GM21526 (cell line): ENCODE data around the gene FN3K.
"Not testable (repeated sequence)": the region's sequence is repeated elsewhere in the genome, so short reads cannot be mapped to it uniquely, and the experiment has no call there.

Experiments
- ATAC-seq: cut with Tn5 transposase; IDR thresholded peaks from one replicate; pipeline ENCODE4 v1.9.1; 2021; ENCODE audit warnings: moderate library complexity; ENCODE audit not compliant: unreplicated experiment, low FRiP score

FN3K gene

DNA sequence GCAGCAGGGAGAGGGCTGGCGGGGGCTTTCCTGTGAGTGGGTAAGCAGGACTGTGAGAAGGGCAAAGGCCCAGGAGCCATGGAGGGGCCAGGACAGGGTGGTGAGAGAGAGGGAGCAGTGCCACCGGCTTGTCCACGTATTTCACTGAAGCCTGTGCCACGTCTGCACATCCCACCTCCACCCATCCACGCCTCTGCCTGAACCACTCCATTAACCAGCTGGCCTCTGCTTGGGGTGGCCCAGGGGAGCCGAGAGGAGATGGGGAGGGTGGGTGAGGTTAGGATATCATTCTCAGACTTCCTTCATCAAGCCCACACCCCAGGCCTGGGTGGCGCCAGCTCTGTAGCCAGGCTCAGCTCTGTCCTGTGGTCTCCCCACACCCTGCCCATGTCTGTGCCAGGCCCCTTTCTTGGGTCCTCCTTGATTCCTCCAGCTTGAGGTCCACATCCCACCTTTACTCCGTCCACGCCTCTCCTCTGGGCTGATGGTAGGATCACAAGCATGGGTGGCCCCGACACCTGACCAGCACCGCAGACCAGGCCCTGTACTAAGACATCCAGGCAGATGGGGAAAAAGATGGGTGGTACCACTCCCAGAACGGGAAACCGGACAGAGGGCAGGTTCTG lies 3.2 kb upstream of the FN3K start:
- no peak for ATAC-seq

DNA sequence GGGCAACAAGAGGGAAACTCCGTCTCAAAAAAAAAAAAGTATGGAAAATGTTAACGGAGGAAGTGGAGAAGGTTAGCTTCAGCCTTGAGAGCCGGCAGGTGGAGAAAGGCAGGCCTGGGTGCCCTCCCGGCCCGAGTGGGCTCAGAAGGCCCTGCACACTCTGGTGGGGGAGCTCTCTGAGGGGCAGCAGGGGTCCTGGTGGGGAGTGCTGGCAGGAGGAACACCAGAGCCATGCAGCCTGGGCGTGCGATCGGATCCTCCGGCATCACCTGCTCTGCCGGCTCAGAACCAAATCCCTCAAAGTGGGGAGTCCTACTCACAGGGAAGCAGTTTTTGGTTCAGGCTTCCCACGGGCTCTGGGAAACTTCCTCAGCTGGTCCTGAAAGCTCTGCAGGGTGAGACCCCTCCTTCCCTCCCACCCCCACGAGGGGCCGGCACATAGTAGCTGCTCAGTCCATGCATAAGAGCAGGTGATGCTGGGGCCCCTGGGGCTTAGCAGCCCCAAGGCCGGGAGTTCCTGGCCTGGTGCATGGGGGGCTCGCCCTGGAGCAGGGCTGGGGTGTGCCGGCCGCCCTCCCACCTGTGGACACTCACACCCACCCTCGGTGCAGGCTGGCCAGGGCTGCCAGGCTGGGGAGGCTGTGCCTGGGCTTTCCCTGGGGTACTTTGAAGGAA lies 1.2 kb downstream of the FN3K start:
- ATAC-seq = no peak

DNA sequence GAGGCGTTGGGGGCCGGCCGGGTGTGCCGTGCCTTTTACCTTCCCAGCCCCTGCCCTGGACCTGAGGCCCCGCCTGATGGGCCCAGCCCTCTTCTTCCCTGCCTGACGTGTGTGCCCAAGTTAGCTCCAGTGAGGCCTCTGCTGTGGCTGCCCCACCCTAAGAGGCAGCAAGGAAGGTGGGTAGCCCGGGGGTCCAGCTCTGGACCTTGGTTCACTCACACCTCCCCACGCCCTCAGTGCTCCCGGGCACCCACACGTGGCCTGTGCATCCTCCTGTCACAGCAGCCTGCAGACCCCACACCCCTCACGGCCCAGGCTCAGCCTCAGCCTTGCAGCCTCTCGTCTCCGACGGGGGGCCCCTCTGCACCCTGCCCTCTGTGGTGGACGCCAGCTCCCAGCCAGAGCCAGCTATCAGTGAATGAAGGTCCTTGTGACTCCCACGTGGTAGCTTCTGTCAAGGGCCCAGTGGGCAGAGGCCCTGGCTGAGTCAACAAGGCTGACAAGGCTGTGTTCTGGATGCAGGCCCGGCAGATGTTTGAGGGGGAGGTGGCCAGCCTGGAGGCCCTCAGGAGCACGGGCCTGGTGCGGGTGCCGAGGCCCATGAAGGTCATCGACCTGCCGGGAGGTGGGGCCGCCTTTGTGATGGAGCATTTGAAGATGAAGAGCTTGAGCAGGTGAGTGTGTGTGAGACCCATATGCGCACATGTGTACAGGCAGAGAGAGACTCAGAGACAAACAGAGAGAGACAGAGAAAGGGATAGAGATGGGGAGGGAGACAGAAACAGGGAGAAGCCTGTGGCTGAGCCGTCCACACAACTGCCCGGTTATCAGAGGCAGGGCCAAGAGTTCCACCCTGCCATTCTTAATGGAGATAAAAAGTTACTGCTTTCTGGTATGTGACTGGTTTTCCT lies 2.8 kb downstream of the FN3K start:
- ATAC-seq = no peak

DNA sequence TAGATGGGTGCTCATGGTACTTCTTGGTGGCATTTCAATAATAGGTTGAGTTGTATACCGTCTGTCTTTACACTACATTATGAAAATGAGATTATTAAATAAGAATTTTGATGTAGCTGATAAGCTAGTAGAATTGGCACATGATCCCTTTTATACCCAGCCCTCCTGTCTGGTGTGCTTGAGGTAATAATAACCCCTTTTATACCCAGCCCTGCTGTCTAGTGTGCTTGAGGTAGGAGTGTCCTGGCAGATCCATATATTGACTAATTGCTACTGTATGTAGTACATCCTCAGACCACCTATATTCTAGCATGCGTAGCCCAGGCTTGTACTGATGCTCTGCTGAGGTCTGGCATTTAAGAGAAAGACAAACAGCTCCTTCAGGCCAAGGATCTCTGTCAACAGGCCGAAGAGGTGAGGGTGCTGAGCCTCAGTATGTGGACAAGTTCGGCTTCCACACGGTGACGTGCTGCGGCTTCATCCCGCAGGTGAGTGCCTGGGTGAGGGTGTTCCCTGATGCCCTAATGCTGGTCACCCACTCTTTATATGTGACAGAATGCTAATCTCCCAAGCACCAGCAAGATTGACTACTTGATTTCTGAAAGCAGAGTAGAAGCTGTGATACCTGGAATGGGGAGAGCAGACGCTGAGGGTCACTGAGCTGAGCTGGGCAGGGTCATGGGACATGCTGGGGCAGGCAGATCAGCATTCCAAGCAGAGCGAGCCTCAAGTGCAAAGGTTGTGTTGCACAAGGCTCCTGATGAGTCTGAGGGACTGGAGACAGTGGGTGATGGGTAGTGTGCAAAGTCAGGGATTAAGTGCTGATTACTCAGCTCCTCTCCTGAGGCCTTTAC lies 5.7 kb downstream of the FN3K start:
- no peak for ATAC-seq

DNA sequence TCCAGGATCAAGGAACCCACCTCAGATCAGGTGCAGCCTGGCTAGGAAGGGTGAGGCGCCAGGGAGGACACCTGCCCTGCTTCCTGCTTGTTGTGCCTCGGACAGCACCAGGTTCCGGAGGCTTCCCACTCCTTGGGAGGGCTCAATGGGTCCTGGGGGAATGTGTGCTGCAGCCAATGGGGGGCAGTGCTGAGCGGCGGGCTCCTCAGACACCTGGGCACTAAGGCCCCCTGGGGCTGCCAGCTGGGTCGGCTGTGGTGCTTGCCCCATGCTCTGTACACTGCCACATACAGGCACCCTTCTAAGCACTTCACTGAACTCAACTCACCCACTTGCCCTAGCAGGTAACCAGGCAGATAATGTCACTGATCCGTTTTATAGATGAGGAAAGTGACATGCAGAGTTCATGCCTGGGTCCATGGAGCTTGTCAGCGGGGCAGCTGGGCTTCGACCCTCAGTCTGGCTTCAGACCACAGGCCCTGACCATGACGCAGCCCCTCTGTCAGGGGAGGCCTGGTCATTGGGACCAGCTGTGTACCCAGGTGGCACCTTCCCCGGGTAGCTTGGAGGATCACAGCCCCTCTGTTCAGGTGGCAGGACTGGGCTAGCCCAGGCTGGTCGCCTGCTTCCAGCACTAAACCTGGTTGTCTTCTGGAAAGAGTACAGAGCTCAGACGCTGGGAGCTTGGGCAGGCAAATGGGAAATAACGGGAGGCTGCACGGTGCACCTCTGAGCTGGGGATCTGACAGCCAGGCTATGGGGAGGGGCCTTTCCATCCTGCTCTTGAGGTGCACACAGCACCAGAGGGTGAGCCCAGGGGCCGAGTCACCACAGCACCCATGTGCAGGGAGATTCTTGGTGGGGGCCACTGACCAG lies 8.2 kb downstream of the FN3K start:
- ATAC-seq = no peak

DNA sequence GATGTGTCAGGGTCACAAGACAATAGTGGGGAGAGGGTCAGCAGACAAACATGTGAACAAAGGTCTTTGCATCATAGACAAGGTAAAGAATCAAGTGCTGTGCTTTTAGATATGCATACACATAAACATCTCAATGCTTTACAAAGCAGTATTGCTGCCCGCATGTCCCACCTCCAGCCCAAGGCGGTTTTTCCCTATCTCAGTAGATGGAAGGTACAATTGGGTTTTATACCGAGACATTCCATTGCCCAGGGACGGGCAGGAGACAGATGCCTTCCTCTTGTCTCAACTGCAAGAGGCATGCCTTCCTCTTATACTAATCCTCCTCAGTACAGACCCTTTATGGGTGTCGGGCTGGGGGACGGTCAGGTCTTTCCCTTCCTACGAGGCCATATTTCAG lies 9.3 kb downstream of the FN3K start:
- ATAC-seq = not testable (repeated sequence)

DNA sequence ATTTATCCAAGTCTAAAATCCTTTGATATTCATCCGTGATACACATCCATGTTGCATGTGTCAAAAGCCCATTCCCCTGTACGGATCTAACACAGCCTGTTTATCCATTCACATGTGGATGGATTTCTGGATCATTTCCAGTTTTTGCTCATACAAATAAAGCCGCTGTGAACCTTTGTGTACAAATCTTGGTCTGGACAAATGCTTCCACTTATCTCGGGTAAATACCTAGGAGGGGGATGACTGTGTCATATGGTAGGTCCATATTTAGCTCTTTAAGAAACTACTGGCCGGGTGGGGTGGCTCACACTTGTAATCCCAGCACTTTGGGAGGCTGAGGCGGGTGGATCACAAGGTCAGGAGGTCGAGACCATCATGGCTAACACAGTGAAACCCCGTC lies 10.1 kb downstream of the FN3K start:
- no peak for ATAC-seq

DNA sequence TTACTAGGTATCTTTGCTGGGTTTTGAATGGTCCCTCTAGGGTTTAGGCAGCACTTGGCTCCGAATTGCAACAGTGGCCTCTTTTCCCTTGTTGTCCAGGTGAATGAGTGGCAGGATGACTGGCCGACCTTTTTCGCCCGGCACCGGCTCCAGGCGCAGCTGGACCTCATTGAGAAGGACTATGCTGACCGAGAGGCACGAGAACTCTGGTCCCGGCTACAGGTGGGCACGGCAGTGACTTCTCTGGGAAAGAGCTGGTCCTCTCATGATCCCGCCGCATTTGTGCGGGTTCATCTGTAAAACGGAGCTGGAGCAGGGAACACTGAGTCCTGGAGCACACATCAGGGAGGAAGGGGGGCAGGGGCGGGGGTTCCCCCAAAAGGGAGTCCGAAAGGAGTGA lies 13.3 kb downstream of the FN3K start:
- ATAC-seq = no peak

DNA sequence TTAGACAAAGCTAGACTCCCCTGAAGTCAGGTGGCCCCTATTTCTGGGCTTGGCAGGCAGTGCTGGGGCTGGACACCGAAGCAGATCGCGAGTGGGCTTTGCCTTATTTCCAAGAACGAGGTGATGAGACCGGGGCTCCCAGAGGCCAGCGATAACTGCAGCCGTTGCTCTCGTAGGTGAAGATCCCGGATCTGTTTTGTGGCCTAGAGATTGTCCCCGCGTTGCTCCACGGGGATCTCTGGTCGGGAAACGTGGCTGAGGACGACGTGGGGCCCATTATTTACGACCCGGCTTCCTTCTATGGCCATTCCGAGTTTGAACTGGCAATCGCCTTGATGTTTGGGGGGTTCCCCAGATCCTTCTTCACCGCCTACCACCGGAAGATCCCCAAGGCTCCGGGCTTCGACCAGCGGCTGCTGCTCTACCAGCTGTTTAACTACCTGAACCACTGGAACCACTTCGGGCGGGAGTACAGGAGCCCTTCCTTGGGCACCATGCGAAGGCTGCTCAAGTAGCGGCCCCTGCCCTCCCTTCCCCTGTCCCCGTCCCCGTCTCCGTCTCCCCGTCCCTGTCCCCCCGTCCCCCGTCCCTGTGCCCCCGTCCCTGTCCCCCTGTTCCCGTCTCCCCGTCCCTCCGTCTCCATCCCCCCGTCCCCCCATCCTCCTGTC lies 15.0 kb downstream of the FN3K start:
- ATAC-seq = no peak

DNA sequence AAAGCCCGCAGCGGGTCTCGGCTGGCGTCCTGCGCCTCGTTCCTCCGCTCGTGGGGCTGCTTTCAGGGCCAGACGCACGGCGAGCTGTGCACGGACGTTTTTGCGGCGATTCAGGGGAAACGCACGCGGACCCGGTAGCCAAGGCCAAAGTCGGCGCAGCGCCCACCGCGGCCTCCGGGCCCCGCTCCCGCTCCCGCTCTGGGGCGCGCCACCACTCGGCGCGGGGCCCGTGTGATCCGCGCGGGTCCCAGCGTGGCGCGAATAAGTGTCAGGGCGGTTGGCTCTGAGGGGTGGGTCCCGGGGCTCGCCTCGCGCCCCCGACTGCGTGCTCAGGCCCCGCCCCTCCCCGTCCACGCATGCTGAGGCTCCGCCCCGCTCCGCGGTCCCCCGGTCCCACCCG lies 15.8 kb downstream of the FN3K start:
- ATAC-seq = no peak

DNA sequence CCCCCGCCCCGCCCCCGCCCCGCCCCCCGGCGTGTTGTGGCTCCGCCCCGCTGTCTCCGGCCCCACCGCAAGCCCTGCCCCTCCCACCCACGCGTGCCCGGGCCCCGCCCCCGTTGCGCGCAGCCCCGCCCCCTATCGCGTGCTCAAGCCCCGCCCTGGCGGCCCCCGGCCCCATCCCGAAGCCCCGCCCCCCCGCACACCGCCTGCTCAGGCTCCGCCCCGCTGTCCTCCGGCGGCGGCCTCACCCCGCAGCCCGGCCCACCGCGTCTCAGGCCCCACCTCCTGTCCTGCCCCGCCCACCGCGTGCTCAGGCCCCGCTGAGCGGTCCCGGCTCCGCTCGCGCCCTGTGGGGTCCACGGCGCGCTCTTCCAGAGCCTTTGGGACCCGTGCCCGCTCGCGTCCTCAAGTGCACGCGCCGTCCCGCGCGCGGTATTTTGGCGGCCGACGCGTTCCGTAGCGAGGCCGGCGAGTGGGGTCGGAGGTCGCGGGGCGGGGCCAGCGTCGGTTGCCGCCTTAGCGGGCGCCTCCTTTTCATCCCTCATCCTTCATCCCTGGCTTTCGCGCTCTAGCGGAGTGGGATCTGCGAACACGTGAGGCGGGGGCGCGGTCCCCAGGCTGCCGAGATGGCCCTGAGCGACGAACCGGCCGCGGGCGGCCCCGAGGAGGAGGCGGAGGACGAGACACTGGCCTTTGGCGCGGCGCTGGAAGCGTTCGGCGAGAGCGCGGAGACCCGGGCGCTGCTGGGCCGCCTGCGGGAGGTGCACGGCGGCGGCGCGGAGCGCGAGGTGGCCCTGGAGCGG lies 16.4 kb downstream of the FN3K start, which contains the start of gene TBCD:
Gene TBCD, plus strand, starts transcription at position 495 of the 800 bp plus-strand sequence. Its CDS starts 129 bp downstream, at position 624.
- peak; percentile 68 for ATAC-seq

DNA sequence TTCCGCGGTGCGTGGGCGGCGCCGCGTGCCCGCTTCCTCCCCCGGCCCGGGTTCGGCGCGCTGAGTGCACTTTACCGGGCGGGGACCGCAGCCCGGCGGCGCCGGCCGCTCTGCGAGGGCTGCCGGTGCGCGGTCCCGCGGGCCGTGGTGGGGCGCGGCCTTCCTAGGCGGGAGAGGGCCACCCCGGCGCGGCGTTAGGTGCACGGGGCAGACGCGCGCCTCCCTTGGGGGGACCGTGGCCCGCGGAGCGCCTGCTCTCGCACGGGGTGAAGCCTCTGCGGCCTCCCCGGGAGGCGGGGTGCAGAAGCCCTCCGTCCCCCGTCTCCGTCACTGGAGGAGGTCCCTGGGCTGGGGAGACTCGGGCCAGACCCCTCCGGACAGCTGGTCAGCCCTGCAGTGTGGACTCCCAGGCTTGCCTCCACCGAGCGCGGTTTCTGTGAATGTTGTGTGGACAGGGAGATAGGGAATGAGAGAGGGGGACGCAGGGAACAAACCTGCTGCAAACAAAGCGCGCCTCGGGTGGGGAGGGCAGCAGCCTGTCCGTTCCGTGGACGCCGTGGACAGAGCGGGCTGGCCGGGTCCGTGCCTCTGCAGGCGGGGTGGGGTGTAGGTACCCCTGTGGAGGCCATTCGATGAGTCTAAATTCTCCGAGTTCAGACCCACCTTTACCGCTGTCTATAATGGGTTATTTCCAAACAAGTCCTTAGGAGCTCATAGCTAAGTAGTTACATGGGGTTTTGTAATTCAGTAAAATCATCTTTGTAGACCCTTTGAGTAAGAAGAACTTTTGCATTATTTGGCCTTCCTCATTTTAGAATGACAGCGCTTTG lies 17.2 kb downstream of the FN3K start:
- ATAC-seq = peak; percentile 32

DNA sequence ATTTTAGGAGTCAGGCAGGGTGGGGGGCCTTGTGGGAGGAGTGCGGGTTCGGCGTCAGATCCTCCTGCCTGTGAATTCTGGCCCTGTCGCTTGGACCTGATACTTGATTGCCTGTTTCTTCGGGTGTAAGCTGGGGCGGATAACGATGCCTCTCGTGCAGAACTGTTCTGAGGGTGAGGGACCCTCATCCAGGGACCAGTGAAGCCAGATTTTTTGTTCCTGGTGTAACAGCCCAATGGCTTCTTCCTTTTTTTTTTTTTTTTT lies 17.7 kb downstream of the FN3K start:
- no peak for ATAC-seq

DNA sequence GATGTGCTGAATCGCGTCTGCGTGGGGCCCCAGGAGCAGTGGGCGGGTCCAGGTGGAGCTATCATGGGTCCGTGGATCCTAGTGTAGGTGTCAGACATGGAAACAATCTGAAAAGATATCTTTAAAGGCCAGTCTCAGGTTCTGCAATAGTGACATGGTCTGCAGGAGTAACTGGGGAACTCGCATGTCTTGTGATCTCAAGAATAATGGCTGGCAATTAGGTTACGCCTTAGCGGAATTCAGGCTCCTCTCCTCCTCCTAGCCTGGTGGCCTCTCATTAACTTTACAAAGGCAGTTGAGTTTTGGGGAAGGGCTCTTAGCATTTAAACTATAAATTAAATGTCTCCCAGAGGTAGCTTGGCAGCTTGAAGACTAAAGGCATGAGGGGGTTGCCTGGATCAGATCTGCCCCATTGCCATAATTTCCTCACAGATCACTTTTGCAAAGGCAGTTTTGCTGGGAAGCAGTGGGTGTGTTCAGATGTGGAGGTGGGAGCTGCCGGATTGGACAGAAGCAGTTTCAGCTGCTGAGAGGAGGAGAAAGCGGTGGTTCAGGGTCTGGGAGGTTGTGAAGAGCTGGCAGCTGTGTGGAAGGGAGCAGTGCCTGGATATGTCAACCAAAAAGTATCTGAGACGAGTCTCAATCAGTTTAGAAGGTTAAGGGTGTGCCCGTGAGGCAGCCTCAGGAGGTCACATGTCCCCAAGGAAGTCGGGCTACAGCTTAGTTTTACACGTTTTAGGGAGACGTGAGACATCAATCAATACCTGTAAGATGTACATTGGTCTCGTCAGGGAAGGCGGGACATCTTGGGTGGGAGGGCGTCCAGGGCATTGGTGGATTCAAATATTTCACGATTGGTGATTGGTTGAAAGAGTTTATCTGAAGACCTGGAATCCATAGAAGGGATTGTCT lies 19.1 kb downstream of the FN3K start:
- ATAC-seq = no peak

DNA sequence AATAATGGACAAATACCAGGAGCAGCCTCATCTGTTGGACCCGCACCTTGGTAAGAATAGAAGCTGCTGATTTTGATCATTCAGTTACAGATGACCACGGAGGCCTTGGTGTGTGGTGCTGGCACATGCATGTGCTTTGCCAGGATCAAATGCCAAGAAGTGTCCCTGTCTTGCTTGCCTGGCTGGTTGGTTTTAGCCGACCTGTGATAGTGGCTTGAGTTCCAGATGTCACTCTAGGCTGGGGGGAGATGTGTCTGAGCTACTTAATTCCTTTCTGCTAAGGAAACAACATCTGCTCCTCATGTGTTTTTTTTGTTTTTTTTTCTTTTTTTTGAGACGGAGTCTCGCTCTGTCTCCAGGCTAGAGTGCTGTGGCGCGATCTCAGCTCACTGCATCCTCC lies 20.8 kb downstream of the FN3K start:
- ATAC-seq = no peak

DNA sequence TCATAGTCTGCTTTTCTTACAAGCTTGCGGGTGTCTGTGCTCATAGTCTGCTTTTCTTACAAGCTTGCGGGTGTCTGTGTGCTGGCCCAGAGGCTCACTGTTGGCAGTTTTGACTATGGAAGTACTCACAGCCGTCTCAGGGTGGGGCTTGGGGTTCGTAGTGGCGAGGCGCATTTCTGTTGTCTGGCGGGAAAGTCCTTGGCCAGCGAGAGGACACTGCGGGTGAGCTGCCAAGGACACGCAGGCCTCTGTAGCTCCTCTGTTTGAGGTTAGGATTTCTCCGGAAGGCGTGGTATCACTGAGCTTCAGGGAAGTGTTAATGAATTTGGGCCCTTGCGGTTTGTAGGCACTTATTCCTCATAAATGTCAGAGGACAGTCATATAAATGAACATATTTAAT lies 30.0 kb downstream of the FN3K start:
- no peak for ATAC-seq
